ENCODE data around the gene RASSF3. TPM values are rescaled to one million over a fixed set of nuclear protein-coding genes. Genes with fewer than 3 reads are reported as not detected.

Gene RASSF3
- total and polyA plus RNA-seq, 9 donors: 18.2 to 64.5 (median 33.3) TPM

DNA sequence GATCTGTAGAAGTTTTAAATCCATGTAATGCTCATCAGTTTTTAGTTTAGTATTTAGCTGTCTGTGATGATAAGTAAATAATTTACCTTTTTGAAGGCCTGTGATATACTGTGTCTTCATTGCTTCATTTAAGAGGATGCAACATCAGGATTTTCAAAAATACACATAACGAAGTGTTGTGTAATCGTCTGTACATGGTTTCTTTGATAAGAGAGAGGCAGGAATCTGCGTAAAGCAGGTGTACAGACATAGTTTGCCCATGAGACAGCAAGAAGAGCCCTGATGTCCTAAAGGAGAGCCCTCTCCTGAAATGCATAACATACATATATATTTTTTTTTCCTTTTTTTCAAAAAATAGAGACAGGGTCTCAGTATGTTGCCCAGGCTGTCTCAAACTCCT, 44.8 kb downstream of the RASSF3 start:
- Histone ChIP-seq H3K4me1 (ENCODE audit: insufficient read depth) (no peaks in the 10 kb centered on the region), H3K27ac (no peak overlapping the region), H3K9me3 (no peaks in the 10 kb centered on the region), H3K4me3 (no peak overlapping the region), H3K36me3 (no peaks in the 10 kb centered on the region), H3K27me3 (no peaks in the 10 kb centered on the region)
- intact Hi-C loops (cut with DNase I): no loop called here
- 87 to 92% (median 89%) methylated on average over 3 of the region's 3 CpGs for WGBS, 3 donors
- no peak for DNase-seq
- no peak for TF ChIP-seq POLR2A (IDR thresholded peaks at IDR 0.05)
- TF ChIP-seq, protein P1, sequence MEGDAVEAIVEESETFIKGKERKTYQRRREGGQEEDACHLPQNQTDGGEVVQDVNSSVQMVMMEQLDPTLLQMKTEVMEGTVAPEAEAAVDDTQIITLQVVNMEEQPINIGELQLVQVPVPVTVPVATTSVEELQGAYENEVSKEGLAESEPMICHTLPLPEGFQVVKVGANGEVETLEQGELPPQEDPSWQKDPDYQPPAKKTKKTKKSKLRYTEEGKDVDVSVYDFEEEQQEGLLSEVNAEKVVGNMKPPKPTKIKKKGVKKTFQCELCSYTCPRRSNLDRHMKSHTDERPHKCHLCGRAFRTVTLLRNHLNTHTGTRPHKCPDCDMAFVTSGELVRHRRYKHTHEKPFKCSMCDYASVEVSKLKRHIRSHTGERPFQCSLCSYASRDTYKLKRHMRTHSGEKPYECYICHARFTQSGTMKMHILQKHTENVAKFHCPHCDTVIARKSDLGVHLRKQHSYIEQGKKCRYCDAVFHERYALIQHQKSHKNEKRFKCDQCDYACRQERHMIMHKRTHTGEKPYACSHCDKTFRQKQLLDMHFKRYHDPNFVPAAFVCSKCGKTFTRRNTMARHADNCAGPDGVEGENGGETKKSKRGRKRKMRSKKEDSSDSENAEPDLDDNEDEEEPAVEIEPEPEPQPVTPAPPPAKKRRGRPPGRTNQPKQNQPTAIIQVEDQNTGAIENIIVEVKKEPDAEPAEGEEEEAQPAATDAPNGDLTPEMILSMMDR (IDR thresholded peaks at IDR 0.05): no peak
- TF ChIP-seq EP300 (IDR thresholded peaks at IDR 0.05): no peak

DNA sequence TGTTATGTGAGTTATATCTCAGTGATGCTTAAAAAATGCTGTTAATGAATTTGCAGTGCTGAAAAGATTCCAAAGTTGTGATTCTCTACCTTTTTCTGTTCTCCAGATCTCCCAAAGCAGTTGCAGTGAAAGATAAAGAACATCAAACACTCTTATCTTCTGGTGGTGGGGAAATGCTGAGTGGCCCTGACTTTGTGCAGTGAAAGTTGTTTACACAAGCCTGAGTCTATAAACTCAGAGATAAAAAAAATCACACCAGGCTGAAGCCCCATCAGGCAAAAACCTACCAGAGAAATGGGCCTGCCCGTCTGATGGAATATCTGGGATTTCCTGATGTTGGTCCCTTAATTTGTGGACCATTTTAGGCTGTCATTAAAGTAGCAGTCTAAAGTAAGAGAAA, 46.1 kb downstream of the RASSF3 start:
- intact Hi-C loops (cut with DNase I): no loop called here
- WGBS, 3 donors: 61 to 79% (median 73%) methylated on average over 1 of the region's 1 CpG
- no peaks in the 10 kb centered on the region for H3K9me3 ChIP-seq
- no peak for DNase-seq
- no peak overlapping the region for H3K27ac ChIP-seq
- no peaks in the 10 kb centered on the region for H3K27me3 ChIP-seq
- no peak overlapping the region for H3K4me3 ChIP-seq
- TF ChIP-seq, protein P1 (IDR thresholded peaks at IDR 0.05): no peak
- TF ChIP-seq EP300 (IDR thresholded peaks at IDR 0.05) (no peak), POLR2A (IDR thresholded peaks at IDR 0.05) (no peak)
- no peaks in the 10 kb centered on the region for H3K36me3 ChIP-seq
- H3K4me1 ChIP-seq (ENCODE audit: insufficient read depth): no peaks in the 10 kb centered on the region

DNA sequence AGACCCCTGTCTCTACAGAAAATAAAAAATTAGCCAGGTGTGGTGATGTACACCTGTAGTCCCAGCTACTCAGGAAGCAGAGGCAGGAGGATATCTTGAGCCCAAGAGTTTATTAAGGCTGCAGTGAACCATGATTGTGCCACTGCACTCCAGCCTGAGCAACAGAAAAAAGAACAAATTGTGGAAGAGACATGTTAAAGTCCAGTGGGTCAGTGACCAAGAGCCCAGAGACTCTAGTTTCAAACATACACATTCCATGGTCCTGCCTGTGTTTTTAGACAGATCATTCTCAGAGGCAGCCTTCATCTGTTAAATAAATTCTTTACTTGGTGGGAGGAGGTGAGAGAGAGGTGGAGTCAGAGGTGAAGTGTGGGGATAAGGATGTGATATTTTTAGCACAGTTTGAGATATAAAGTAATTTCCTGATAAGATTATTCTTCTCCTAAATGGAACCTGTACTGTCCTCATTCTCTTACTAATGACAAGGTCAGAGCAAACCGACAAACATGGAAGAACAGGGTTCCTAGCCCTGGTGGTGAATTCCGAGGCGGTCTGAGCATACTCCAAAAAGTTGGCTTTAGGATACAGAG, 48.7 kb downstream of the RASSF3 start:
- Histone ChIP-seq H3K4me1 (ENCODE audit: insufficient read depth) (no peaks in the 10 kb centered on the region), H3K27me3 (no peaks in the 10 kb centered on the region), H3K36me3 (no peaks in the 10 kb centered on the region), H3K9me3 (no peaks in the 10 kb centered on the region), H3K4me3 (no peak overlapping the region), H3K27ac (no peak overlapping the region)
- intact Hi-C loops (cut with DNase I): no loop called here
- no peak for DNase-seq
- WGBS, 3 donors: 82 to 89% (median 88%) methylated on average over 3 of the region's 3 CpGs
- TF ChIP-seq, protein P1 (IDR thresholded peaks at IDR 0.05): no peak
- TF ChIP-seq EP300 (IDR thresholded peaks at IDR 0.05) (no peak), POLR2A (IDR thresholded peaks at IDR 0.05) (no peak)

DNA sequence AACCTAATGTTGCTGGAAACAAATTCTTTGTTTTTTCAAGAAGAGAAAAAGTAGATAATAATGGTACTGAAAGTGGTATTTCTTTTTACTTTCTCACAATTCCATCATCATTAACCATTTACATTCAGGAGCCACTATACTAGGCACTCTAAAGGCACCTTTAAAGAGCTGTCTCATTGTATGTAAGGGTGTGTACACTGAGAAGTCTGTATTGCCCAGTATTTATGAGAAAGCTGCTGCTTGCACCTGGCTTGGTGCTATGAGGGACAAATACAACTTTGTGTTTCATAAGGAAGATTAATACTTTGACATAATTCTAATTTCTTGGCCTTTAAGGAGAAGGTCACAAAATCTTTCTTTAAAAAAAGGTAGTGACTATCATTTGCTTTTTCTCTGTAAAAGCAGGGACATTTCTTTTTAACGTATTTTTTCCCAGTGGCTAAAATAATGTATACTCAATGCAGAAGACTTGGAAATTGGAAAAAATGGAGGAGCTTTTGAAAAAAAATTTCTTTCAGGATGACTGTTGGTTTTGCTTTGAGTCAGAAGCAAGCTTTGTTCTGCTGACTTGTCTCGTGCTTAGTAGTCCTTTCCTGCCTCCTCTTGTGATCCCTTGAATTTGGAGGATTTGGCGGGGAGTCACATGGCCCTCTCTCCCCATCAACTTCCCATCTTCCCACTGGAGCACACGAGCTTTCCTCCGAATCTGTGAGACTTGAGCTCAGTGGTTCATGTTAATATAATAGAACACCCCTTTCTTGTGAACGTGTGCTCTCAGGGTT, 50.1 kb downstream of the RASSF3 start:
- 93 to 94% (median 94%) methylated on average over 6 of the region's 6 CpGs for WGBS, 3 donors
- Histone ChIP-seq H3K27ac (no peak overlapping the region), H3K36me3 (no peaks in the 10 kb centered on the region), H3K4me1 (ENCODE audit: insufficient read depth) (peaks cover 4% of the 10 kb centered on the region), H3K9me3 (no peaks in the 10 kb centered on the region), H3K27me3 (no peaks in the 10 kb centered on the region), H3K4me3 (no peak overlapping the region)
- DNase-seq: no peak
- intact Hi-C loops (cut with DNase I): loop anchor here in 1 of 4 donors (10.0 kb wide), 1 partner anchor 46 kb away; the partner anchor contains the start of gene RASSF3
- TF ChIP-seq POLR2A (IDR thresholded peaks at IDR 0.05): no peak
- TF ChIP-seq, protein P1 (IDR thresholded peaks at IDR 0.05): no peak
- TF ChIP-seq EP300 (IDR thresholded peaks at IDR 0.05): no peak
